Tibial artery (tissue), 4 donors: ENCODE data around the gene INTU.

Experiments
- DNase-seq, 2 donors: peaks; one replicate each; pipeline ENCODE4 v3.0.0-alpha.2; 2019
- H3K27ac ChIP-seq, 2 donors: fragments of 200-600 bp; sonication (generic) in 1 of 2; 1 replicate in 1 of 2; 2 replicates in 1 of 2; pipeline ENCODE4 v1.5.1; 2018 to 2019; ENCODE audit warnings: mild to moderate bottlenecking in 1 of 2
- H3K27me3 ChIP-seq, 2 donors: fragments of 200-600 bp; sonication (generic) in 1 of 2; one replicate each; pipeline versions ENCODE4 v1.5.1 to v1.6.0; 2016 to 2019
- H3K36me3 ChIP-seq, 3 donors: fragments of 200-600 bp; sonication (generic) in 2 of 3; one replicate each; pipeline ENCODE4 v1.5.1; 2016 to 2019; ENCODE audit warnings: mild to moderate bottlenecking in 2 of 3
- H3K4me1 ChIP-seq, 4 donors: fragments of 200-600 bp; sonication (generic) in 2 of 4; 1 replicate in 3 of 4; 2 replicates in 1 of 4; pipeline ENCODE4 v1.5.1; 2016 to 2019
- H3K4me3 ChIP-seq, 2 donors: fragments of 200-600 bp; sonication (generic) in 1 of 2; 1 replicate in 1 of 2; 2 replicates in 1 of 2; pipeline ENCODE4 v1.5.1; 2018 to 2019; ENCODE audit warnings: mild to moderate bottlenecking in 2 of 2
- H3K9me3 ChIP-seq, 3 donors: fragments of 200-600 bp; sonication (generic) in 1 of 3; one replicate each; pipeline ENCODE4 v1.5.1; 2016 to 2019
- intact Hi-C: fragments of 100-400 bp; cut with DNase I; formaldehyde crosslinking; loops from one replicate; pipeline ENCODE4 v1.15.0; 2023; ENCODE audit warnings: low total_unique reads
- TF ChIP-seq, protein P1 (sequence below), 2 experiments: fragments of 200-600 bp in 1 of 2; fragments of 450-650 bp in 1 of 2; IDR thresholded peaks; one replicate each; pipeline ENCODE4 v1.5.1; 2017 to 2019; ENCODE audit warnings: antibody characterized with exemption in 2 of 2, mild to moderate bottlenecking in 1 of 2, moderate library complexity in 1 of 2

The INTU gene

DNA sequence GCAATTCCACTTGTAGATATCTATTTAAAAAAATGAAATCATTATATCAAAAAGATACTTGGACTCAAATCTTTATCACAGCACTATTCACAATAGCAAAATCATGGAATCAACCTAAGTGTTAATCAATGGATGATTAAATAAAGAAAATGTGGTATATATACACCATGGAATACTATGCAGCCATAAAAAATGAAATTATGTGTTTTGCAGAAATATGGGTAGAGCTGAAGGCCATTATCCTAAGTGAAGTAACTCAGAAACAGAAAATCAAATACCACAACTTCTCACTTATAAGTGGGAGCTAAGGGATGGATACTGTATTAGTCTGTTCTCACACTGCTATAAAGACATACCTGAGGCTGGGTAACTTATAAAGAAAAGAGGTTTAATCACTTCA lies 14.3 kb upstream of the INTU start:
- intact Hi-C loops, result no loop called here
- DNase-seq, result no peak
- Histone ChIP-seq H3K27me3 (peaks cover 0 to 2% of the 10 kb centered on the region in 2 donors), H3K36me3 (no peaks in the 10 kb centered on the region), H3K27ac (no peak overlapping the region), H3K4me3 (no peak overlapping the region), H3K4me1 (peaks cover 0 to 6% (median 0%) of the 10 kb centered on the region in 4 donors), H3K9me3 (no peaks in the 10 kb centered on the region)
- TF ChIP-seq, protein P1, sequence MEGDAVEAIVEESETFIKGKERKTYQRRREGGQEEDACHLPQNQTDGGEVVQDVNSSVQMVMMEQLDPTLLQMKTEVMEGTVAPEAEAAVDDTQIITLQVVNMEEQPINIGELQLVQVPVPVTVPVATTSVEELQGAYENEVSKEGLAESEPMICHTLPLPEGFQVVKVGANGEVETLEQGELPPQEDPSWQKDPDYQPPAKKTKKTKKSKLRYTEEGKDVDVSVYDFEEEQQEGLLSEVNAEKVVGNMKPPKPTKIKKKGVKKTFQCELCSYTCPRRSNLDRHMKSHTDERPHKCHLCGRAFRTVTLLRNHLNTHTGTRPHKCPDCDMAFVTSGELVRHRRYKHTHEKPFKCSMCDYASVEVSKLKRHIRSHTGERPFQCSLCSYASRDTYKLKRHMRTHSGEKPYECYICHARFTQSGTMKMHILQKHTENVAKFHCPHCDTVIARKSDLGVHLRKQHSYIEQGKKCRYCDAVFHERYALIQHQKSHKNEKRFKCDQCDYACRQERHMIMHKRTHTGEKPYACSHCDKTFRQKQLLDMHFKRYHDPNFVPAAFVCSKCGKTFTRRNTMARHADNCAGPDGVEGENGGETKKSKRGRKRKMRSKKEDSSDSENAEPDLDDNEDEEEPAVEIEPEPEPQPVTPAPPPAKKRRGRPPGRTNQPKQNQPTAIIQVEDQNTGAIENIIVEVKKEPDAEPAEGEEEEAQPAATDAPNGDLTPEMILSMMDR (IDR thresholded peaks at IDR 0.05), result no peak

DNA sequence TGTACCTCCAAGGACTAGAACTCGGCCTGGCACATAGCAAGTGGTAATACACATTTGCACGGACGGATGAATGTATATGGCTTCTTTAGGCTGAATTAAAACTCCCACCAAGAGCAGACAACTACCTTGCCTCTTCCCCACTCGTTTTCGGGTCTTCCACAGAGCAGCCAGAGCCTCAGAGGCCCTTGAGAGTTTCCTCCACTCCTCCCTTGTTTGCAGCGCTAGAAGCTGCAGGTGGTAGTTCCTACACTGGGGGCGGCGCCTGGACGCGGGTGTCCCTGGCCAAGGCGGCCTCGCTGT lies 10.2 kb upstream of the INTU start:
- intact Hi-C loops, result no loop called here
- Histone ChIP-seq H3K27me3 (no peaks in the 10 kb centered on the region), H3K9me3 (no peaks in the 10 kb centered on the region), H3K4me3 (peak overlapping the region; percentile 60 to 71), H3K27ac (peak overlapping the region; percentile 56 to 78), H3K36me3 (no peaks in the 10 kb centered on the region), H3K4me1 (peaks cover 0 to 6% (median 0%) of the 10 kb centered on the region in 4 donors)
- DNase-seq, result no peak
- TF ChIP-seq, protein P1 (IDR thresholded peaks at IDR 0.05), result no peak

DNA sequence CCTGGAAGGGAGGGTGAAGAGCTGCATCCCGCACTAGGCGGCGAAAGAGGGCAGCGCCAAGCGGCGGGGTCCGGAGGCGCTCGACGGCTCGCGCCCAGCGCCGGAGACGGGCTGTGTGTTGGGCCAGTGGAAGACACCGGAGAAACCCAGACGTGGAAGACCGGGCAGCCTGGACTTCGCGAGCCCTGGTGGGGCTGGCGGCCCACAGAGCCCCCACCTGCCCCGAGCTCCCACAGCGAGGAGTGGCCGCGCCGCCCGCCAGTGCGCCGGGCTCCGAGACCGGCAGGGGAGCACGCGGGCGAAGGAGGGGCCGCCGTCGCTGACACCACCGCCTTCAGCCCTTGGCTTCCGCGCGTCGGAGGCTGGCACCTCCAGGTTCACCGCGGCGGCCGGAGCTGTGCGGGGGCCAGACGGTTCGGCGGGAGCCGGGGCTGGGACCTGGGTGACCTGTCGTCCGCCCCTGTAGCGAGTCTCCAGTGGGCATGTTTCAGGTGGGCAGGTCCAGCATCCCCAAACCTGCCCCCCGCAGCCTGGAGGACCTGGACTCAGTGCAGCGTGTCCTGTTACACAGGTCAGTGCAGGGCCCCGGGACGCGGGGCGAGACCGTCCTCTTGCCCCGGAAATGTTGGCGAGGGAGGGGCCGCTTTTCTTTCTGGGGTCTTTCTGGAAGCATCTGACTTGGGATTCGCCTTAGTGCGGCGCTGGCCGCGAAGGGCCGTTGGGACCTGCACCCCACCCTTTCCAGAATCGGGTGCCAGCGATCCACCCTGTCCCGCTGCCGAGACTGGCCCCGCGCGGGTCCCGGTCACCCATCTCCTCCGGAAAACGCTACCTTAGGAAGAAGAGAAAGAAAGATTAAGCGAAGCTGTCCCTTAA lies 9.6 kb upstream of the INTU start:
- TF ChIP-seq, protein P1 (IDR thresholded peaks at IDR 0.05), result peak; percentile 33 to 36
- H3K27me3 ChIP-seq, result no peaks in the 10 kb centered on the region
- H3K9me3 ChIP-seq, result no peaks in the 10 kb centered on the region
- intact Hi-C loops, result no loop called here
- peaks cover 0 to 6% (median 0%) of the 10 kb centered on the region in 4 donors for H3K4me1 ChIP-seq
- peak overlapping the region; percentile 56 to 78 for H3K27ac ChIP-seq
- no peaks in the 10 kb centered on the region for H3K36me3 ChIP-seq
- DNase-seq, result peak in 1 of 2 donors; percentile 30
- peak overlapping the region; percentile 60 to 71 for H3K4me3 ChIP-seq

DNA sequence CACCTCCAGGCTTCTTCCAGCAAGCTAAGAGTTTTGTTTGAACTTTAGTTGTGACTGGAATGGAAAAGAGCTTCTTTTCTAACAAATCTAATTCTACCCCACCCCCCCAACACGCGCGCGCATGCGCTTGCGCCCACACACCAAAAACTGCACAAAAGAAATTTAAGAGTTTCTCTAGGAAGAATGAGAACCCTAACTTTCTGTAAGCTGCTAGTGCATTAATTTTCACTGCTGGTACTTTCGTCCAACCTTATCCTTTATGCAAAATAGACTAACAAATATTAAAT lies 9.0 kb upstream of the INTU start:
- TF ChIP-seq, protein P1 (IDR thresholded peaks at IDR 0.05), result no peak
- intact Hi-C loops, result no loop called here
- Histone ChIP-seq H3K9me3 (no peaks in the 10 kb centered on the region), H3K4me1 (peaks cover 0 to 6% (median 0%) of the 10 kb centered on the region in 4 donors), H3K4me3 (peak overlapping the region; percentile 60 to 71), H3K27me3 (no peaks in the 10 kb centered on the region), H3K27ac (peak overlapping the region; percentile 56 to 78), H3K36me3 (no peaks in the 10 kb centered on the region)
- DNase-seq, result no peak

DNA sequence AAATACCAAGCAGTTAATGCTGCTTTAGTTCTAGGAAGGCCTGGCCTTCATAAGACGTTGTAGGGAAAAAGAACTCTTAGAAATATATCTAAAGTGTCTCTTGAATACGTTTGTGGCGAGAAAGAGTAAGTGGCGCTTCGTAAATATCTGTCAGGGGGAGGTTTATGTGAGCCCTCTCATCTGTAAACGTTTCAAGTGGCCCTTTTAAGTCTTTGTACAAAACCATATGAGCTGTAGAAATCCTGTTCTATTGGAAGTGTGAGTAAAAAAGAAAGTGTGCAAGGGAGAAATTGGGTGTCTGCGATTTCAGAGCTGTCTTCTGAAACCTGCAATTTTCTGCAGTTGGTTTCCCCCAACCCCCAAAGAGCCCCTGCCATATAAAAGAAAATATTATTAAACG lies 8.6 kb upstream of the INTU start:
- Histone ChIP-seq H3K36me3 (no peaks in the 10 kb centered on the region), H3K27ac (peak overlapping the region; percentile 56 to 78), H3K9me3 (no peaks in the 10 kb centered on the region), H3K4me3 (peak overlapping the region; percentile 60 to 71), H3K27me3 (no peaks in the 10 kb centered on the region), H3K4me1 (peaks cover 0 to 6% (median 0%) of the 10 kb centered on the region in 4 donors)
- intact Hi-C loops, result no loop called here
- DNase-seq, result no peak
- TF ChIP-seq, protein P1 (IDR thresholded peaks at IDR 0.05), result no peak
